SIG-M5 treated with dmso at 0.1 percent for 504 hours (cell line): ENCODE measurements around the gene VAMP7.
"Not testable (repeated sequence)": the region's sequence is repeated elsewhere in the genome, so short reads cannot be mapped to it uniquely, and the experiment has no call there.

Source experiments
- DNase-seq: peaks from one replicate; lab custom pipeline; 2025; ENCODE audit not compliant: unreplicated experiment; lab: John Stamatoyannopoulos, UW

The VAMP7 gene

DNA sequence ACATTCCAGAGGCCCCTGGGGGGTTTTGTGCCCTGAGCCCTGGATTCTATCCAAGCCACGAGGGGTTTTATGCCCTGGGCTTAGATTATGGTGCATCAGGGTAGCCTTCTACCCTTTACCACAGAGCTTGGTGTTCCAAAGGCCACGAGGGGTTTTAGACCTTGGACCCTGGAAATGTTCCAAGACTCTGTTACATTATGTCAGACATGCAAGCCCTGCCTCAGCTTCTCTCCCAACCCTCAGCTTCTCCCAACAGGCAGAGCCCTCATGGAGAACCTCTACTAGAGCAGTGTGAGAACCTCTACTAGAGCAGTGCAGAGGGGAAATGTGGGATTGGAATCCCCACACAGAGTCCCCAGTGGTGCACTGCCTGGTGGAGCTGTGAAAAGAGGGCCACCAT lies 105.8 kb downstream of the VAMP7 start:
- not testable (repeated sequence) for DNase-seq

DNA sequence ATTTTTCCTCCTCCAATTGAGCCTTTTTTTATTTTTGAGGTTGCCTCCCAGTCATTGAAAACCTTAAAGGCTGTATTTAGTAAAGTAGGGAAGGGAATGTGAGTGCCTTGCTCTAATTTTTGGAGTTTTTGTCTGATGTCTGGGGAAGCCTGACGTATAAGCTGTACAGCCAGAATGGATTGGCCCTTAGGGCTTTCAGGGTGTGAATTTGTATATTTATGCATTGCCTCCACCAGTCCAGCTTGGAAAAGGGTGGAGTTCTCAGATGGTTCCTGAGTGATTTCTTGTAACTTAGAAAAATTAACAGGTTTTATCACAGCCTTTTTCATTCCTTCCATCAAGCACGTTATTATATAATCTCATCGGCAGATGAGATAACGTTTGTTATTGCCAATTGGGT lies 107.7 kb downstream of the VAMP7 start:
- DNase-seq: no peak
